ENCODE data around the gene DNASE1L2.

DNASE1L2 gene

GRCh38 chr16:2209258-2210008 lies 26.8 kb upstream of the DNASE1L2 start:
- no peaks in the 10 kb centered on the region for H3K27me3 ChIP-seq (replicated peaks; ENCODE audit: control insufficient read depth, insufficient read depth, low read length)
- no peak overlapping the region for H3K4me3 ChIP-seq (replicated peaks; ENCODE audit: low read depth, low read length)
- no peak for TF ChIP-seq CTCF (IDR thresholded peaks at IDR 0.05; ENCODE audit: insufficient read depth, low read length, poor library complexity, severe bottlenecking)
- no peak for DNase-seq (ENCODE audit: extremely low read depth, insufficient read length)
- H3K36me3 ChIP-seq (ENCODE audit: control insufficient read depth, insufficient read depth, low read length), result peaks cover 16% of the 10 kb centered on the region

- no peak for TF ChIP-seq CTCF (IDR thresholded peaks at IDR 0.05; ENCODE audit: insufficient read depth, low read length, poor library complexity, severe bottlenecking)
- no peak for DNase-seq (ENCODE audit: extremely low read depth, insufficient read length)
- no peak overlapping the region for H3K4me3 ChIP-seq (replicated peaks; ENCODE audit: low read depth, low read length)
- no peaks in the 10 kb centered on the region for H3K27me3 ChIP-seq (replicated peaks; ENCODE audit: control insufficient read depth, insufficient read depth, low read length)
- H3K36me3 ChIP-seq (ENCODE audit: control insufficient read depth, insufficient read depth, low read length), result peaks cover 16% of the 10 kb centered on the region
Measured at GRCh38 chr16:2210009-2210332, 26.3 kb upstream of the DNASE1L2 start.

DNA sequence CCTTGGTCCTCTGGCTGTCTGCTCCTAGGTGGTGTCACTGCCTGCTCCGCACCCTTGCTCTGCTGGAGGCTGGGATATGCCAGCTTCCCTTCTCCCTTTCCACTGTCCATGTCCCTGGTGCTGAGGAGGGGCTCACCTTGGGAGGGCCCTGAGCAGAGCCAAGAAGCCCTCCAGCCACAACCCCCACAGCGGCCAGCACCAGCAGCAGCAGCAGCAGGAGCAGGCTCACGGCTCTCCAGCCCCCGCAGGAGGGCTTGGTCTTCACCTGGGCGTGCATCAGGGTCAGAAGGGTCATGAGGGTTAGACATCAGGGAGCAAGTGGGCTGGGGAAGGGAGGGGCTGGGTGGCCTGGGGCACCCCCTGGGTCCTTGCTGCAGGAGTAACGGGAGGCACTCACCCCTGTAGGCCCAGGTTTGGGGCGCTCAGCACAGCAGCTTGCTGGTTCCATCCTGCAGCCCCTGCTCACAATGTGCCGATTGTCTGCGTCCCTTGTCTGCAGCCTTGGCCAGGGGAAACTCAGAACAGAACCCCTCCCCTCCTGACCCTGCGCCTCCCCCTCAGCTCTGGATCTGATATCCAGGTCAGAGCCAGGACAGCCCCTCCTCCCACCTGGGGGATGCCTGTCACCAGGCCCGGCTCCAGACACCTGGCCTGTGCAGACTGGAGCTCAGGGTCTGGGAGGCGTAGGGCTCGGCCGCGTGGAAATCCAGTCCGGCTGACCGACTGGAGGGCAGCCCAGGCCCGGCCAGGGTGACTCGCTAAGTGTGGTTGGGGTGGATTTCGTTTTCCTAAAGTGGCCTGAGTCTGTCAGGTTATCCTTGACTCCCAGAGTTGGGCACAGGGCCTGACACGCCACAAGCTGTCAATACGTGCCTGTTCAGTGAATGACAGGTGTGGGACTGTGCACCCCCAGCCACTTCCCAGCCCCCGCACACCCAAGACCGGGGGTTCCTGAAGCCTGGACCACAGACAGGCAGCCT lies 25.6 kb upstream of the DNASE1L2 start, which contains the start of gene BRICD5:
Gene BRICD5 (minus strand): TSS at position 478 of the 980 bp plus-strand sequence. CDS start 30 bp downstream, at position 448.
- TF ChIP-seq CTCF (IDR thresholded peaks at IDR 0.05; ENCODE audit: insufficient read depth, low read length, poor library complexity, severe bottlenecking), result no peak

DNA sequence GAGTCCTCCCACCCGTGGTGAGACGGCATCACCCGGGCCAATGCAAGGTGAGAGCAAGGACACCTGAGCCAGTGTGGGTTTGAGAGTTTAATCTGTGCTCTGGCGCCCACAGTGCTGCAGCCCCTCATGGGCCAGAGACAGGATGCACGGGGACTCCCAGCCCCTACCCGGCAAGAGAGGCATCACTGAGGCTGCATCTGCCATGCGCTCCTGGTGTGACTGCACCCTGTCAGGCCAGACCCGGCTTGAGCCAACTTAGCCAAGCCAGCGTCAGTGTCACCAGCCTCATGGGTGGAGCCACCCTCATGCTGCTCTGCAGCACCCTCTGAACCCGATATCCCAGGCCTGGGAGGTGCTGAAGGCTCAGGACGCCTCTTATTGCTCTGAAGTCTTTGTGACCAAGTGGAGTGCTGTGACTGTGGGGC lies 24.3 kb upstream of the DNASE1L2 start:
- Histone ChIP-seq H3K36me3 (ENCODE audit: control insufficient read depth, insufficient read depth, low read length) (peaks cover 16% of the 10 kb centered on the region), H3K27me3 (replicated peaks; ENCODE audit: control insufficient read depth, insufficient read depth, low read length) (no peaks in the 10 kb centered on the region), H3K4me3 (replicated peaks; ENCODE audit: low read depth, low read length) (no peak overlapping the region)
- DNase-seq (ENCODE audit: extremely low read depth, insufficient read length), result no peak
- no peak for TF ChIP-seq CTCF (IDR thresholded peaks at IDR 0.05; ENCODE audit: insufficient read depth, low read length, poor library complexity, severe bottlenecking)

More for the DNA sequence above, 25.6 kb upstream of the DNASE1L2 start, which contains the start of gene BRICD5:
- Histone ChIP-seq H3K27me3 (replicated peaks; ENCODE audit: control insufficient read depth, insufficient read depth, low read length) (no peaks in the 10 kb centered on the region), H3K4me3 (replicated peaks; ENCODE audit: low read depth, low read length) (no peak within 1 kb of the TSS), H3K36me3 (ENCODE audit: control insufficient read depth, insufficient read depth, low read length) (peaks cover 16% of the 10 kb centered on the region)
- no peak for DNase-seq (ENCODE audit: extremely low read depth, insufficient read length)

- Histone ChIP-seq H3K4me3 (replicated peaks; ENCODE audit: low read depth, low read length) (peak overlapping the region; percentile 76), H3K36me3 (ENCODE audit: control insufficient read depth, insufficient read depth, low read length) (peaks cover 10% of the 10 kb centered on the region), H3K27me3 (replicated peaks; ENCODE audit: control insufficient read depth, insufficient read depth, low read length) (no peaks in the 10 kb centered on the region)
- no peak for TF ChIP-seq CTCF (IDR thresholded peaks at IDR 0.05; ENCODE audit: insufficient read depth, low read length, poor library complexity, severe bottlenecking)
- no peak for DNase-seq (ENCODE audit: extremely low read depth, insufficient read length)
Measured at GRCh38 chr16:2212362-2213324, 23.6 kb upstream of the DNASE1L2 start.

Data from GM06990 (cell line).